ENCODE data around the gene OR52N1. TPM values are rescaled to one million over a fixed set of nuclear protein-coding genes. Genes with fewer than 3 reads are reported as not detected.
A peak's percentile ranks its signal among the peaks of the same experiment; 100 is the strongest.

The OR52N1 gene
- not detected in 2 replicates for total RNA-seq (2014; rRNA removed; shearing (Covaris generic); ENCODE audit: low replicate concordance)

DNA sequence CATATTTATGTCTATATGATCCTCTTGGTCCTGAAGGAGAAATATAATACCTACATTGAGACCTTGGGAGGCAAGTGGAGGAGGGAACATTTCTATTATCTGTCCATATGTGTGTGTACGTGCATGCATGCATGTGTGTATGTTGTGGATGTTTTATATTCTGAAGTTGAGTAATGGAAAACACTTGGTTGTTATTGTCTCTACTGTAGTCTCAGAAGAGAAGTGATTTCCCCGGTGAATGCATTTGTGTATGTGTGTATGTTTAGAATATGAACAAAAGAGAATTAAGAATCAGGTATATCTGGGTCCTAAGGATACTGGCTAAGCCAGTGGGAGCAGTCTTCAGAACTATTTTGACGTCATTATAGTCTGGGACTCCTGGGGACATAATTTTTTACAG, at the start of gene OR52N1:
TSS of gene OR52N1 (minus strand) at position 101 of the 400 bp plus-strand sequence. CDS start 2,449 bp downstream, outside the sequence.
- no peak within 1 kb of the TSS for H3K4me3 ChIP-seq
- no peaks in the 10 kb centered on the region for H3K9me3 ChIP-seq
- DNase-seq, result no peak
- no peaks in the 10 kb centered on the region for H3K36me3 ChIP-seq
- H3K27me3 ChIP-seq, result no peaks in the 10 kb centered on the region

- Histone ChIP-seq H3K36me3 (no peaks in the 10 kb centered on the region), H3K9me3 (0 out of 2 replicates have a peak, but pooled peaks cover 7% of the 10 kb centered on the region), H3K27me3 (no peaks in the 10 kb centered on the region), H3K4me3 (no peak overlapping the region)
- DNase-seq, result no peak
Observed at GRCh38 chr11:5837695-5838094, 46.6 kb upstream of the OR52N1 start.

DNA sequence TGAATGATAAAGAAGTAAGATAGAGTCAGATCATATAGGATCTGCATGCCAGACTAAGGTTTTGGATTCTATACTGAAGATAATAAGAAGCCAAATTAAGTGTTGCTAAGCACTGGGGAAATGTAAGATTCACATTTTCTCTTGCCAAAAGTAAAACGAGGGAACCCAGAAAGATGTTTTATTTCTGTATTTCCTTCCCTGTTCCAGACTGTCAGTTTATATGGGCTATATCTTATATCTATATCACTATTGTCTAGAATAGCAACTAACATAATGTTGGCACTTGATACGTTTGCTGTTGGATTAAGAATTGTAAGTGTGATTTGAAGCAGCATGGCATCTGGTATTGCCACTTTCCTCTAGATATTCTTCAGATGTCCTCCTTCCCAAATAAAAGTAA, 42.4 kb upstream of the OR52N1 start:
- Histone ChIP-seq H3K36me3 (no peaks in the 10 kb centered on the region), H3K4me3 (no peak overlapping the region), H3K9me3 (0 out of 2 replicates have a peak, but pooled peaks cover 7% of the 10 kb centered on the region), H3K27me3 (no peaks in the 10 kb centered on the region)
- DNase-seq, result no peak

- no peak overlapping the region for H3K4me3 ChIP-seq
- no peaks in the 10 kb centered on the region for H3K36me3 ChIP-seq
- no peaks in the 10 kb centered on the region for H3K27me3 ChIP-seq
- DNase-seq, result no peak
- H3K9me3 ChIP-seq, result no peaks in the 10 kb centered on the region
Observed at GRCh38 chr11:5831196-5831829, 40.2 kb upstream of the OR52N1 start.

DNA sequence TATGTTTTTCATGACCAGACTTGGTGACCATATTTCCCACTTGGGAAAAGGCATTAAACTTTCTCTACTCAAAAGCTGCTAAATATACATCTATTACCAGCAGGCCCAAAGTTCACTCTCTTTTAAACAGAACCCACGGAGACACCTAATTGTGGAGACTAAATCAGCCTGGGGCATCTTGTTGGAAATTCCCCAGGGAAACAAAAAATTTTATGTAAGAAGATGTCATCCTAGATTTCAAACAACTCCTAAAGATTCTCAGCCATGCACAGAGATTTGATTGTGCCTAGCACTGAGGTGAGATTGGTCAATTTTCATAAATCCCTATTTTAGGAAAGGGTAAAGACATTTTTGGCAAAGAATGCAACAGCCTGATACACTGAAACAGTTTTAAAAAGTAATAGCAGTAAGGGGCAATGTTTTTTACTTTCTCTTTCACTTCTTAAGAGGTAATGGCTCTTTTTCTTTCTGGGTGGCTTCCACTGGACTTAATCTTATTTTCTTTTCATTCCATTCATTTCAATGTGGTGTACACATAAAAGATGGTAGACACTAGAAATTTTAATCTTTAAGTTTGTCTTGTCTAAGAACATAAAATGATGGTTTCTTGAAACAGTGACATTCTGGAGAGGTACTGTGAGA, 27.3 kb upstream of the OR52N1 start:
- DNase-seq, result no peak
- H3K4me3 ChIP-seq, result no peak overlapping the region
- H3K9me3 ChIP-seq, result no peaks in the 10 kb centered on the region
- no peaks in the 10 kb centered on the region for H3K36me3 ChIP-seq
- H3K27me3 ChIP-seq, result no peaks in the 10 kb centered on the region

DNA sequence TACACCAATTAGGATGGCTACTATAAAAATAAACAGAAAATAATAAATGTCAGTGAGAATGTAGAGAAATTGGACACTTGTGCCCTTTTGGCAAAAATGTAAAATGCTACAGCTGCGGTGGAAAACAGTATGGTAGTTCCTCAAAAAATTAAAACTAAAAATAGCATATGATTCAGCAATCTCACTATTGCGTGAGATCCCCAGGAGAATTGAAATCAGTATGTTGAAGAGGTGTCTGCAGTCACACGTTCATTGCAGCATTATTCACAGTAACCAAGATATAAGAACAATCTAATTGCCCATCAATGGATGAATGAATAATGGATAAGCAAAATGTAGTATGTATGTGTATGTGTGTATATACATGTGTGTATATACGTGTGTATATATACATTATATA, 24.5 kb upstream of the OR52N1 start:
- Histone ChIP-seq H3K9me3 (no peaks in the 10 kb centered on the region), H3K27me3 (no peaks in the 10 kb centered on the region), H3K4me3 (no peak overlapping the region), H3K36me3 (no peaks in the 10 kb centered on the region)
- no peak for DNase-seq

DNA sequence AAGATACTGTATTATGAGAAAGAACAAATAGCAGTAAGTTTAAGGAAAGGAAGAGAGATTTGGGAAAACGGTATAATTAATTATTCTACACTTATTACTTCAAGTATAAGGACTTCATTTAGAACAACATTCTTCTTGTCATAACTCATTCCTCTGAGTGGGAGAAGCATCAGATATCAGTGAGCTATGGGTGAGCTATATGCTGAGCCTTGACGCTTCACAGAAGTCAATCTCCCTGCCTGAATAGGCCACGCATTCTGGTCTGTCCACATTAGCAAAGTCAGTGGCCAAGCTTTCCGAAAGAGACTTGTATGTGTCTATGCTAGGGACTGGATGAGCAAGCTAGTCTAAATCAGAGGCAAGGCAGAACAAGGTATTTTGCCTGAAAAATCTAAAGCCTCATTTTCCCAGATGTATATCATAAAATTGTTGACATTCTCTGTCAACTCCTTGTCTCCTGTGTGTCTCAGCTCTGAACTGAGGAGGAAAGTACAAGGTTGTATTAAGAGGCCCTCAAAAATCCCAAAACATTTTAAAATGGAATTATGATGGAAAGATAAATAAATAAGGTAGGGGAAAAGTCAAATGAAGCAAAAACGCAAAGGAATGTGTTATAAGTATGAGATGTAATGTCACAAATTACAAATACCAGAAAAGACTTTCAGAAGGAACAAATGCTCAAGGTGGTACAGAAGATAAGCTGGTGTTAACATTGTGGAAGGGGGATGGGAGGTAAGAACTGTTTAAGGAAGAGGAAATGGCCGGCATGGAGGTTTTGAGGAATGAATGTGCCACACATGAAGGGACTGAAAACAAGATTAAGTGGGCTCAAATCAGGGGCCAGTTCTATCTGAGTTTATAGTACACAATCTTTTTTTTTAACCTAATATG, 19.1 kb upstream of the OR52N1 start:
- no peaks in the 10 kb centered on the region for H3K27me3 ChIP-seq
- no peaks in the 10 kb centered on the region for H3K9me3 ChIP-seq
- DNase-seq, result no peak
- no peak overlapping the region for H3K4me3 ChIP-seq
- H3K36me3 ChIP-seq, result no peaks in the 10 kb centered on the region

GRCh38 chr11:5809122-5809519, 18.1 kb upstream of the OR52N1 start:
- no peak for DNase-seq

GRCh38 chr11:5808500-5809121, 17.5 kb upstream of the OR52N1 start, which contains the start of gene OR52N2:
TSS of gene OR52N2 (plus strand) at chr11:5808924. CDS start at chr11:5820336, 11,412 bp downstream.
- peak; percentile 53 for DNase-seq
- H3K36me3 ChIP-seq, result no peaks in the 10 kb centered on the region
- no peaks in the 10 kb centered on the region for H3K27me3 ChIP-seq
- no peaks in the 10 kb centered on the region for H3K9me3 ChIP-seq
- H3K4me3 ChIP-seq, result peak within 1 kb of the TSS; percentile 52

More at GRCh38 chr11:5809122-5809519, 18.1 kb upstream of the OR52N1 start:
- Histone ChIP-seq H3K36me3 (no peaks in the 10 kb centered on the region), H3K9me3 (no peaks in the 10 kb centered on the region), H3K4me3 (peak overlapping the region; percentile 52), H3K27me3 (no peaks in the 10 kb centered on the region)

DNA sequence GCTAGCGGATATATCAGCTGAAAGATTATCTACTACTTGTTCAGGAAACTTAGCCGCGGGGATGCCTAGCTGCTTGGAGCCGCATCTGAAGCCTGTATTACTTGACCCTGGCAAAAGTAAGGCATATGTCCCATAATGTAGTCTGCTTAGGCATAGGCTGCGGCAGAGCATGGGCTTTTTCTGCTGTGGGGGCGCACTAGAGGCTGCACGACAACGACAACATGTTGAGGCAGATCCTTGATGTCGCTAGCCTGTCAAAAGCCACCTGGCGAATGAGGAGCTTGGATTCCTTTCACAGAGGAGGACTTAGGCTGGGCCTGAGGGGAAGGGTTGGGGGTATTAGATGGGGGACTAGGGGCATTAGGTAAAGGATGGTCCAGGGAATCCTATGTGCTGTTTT, 16.5 kb upstream of the OR52N1 start:
- Histone ChIP-seq H3K36me3 (no peaks in the 10 kb centered on the region), H3K4me3 (no peak overlapping the region), H3K9me3 (no peaks in the 10 kb centered on the region), H3K27me3 (no peaks in the 10 kb centered on the region)
- no peak for DNase-seq

- H3K36me3 ChIP-seq, result no peaks in the 10 kb centered on the region
- H3K9me3 ChIP-seq, result no peaks in the 10 kb centered on the region
- no peak for DNase-seq
- H3K4me3 ChIP-seq, result no peak overlapping the region
- H3K27me3 ChIP-seq, result no peaks in the 10 kb centered on the region
Observed at GRCh38 chr11:5803982-5804381, 12.9 kb upstream of the OR52N1 start.

DNA sequence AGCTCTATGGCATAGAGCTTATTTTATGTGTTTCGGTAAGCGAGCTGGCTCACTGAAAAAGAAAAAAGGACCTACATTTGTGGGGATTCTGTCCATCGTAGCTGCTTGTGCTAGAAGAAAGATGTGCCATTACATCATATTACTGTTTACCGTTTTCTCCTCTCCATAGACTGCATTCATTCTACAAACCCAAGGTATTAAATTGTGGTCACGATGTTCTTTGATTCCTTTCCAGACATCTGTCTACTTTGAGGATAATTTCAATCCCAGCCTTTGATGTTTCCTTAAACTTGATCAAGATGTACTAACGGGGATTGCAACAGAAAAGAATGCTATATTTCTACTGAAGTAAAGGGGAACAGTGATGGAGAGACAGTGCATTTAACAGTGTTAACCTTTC, 5.5 kb upstream of the OR52N1 start:
- no peaks in the 10 kb centered on the region for H3K36me3 ChIP-seq
- H3K9me3 ChIP-seq, result no peaks in the 10 kb centered on the region
- no peaks in the 10 kb centered on the region for H3K27me3 ChIP-seq
- H3K4me3 ChIP-seq, result no peak overlapping the region
- DNase-seq, result no peak

DNA sequence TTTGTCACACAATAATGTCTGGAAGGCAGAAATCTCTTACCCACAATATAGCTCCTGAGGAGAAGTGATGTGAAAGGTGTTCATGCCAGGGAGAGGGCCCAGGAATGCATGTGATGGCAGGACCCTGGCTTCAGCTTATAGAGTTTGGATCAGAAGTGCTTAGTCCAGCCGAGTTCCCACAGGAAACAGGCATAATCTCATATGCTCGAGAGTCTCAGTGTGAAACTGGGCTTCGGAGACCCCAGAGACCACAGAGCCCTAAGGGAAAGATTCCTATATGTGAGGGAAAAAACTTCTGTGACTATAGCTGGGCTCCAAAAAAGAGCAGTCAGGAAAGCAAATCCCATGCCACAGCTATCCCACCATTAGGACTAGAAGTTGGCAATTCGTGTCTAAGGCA, 7.8 kb downstream of the OR52N1 start, which contains the start of gene OR52N5:
TSS of gene OR52N5 (minus strand) at position 101 of the 400 bp plus-strand sequence. CDS start 4,721 bp downstream, outside the sequence.
- DNase-seq, result no peak
- no peaks in the 10 kb centered on the region for H3K9me3 ChIP-seq

DNA sequence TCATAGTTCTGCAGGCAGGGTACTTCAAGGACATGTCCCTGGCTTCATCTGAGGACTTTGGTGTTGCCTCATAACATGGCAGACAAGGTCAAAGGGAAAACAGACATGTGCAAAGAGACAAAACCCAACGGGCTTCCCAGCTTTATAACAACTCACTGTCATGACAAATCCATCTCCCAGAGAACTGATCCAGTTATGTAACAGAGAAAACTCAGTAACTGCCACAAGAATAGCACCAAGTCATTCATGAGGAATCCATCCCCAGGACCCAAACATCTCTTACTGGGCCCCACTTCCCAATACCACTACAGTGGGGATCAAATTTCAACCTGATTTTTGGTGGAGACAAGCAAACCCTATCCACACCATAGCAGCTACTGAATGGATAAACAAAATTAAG, 24.0 kb downstream of the OR52N1 start:
- Histone ChIP-seq H3K36me3 (no peaks in the 10 kb centered on the region), H3K4me3 (no peak overlapping the region), H3K9me3 (no peaks in the 10 kb centered on the region), H3K27me3 (no peaks in the 10 kb centered on the region)
- no peak for DNase-seq

More for the DNA sequence above, 7.8 kb downstream of the OR52N1 start, which contains the start of gene OR52N5:
- Histone ChIP-seq H3K36me3 (no peaks in the 10 kb centered on the region), H3K27me3 (no peaks in the 10 kb centered on the region), H3K4me3 (no peak within 1 kb of the TSS)

- no peak within 1 kb of the TSS for H3K4me3 ChIP-seq
- DNase-seq, result no peak
- no peaks in the 10 kb centered on the region for H3K9me3 ChIP-seq
- no peaks in the 10 kb centered on the region for H3K27me3 ChIP-seq
- no peaks in the 10 kb centered on the region for H3K36me3 ChIP-seq
Observed at GRCh38 chr11:5753943-5754342, 37.1 kb downstream of the OR52N1 start, which contains the start of gene OR52N4. TSS of gene OR52N4 (plus strand) at chr11:5754243. CDS start at chr11:5754741, 498 bp downstream.

DNA sequence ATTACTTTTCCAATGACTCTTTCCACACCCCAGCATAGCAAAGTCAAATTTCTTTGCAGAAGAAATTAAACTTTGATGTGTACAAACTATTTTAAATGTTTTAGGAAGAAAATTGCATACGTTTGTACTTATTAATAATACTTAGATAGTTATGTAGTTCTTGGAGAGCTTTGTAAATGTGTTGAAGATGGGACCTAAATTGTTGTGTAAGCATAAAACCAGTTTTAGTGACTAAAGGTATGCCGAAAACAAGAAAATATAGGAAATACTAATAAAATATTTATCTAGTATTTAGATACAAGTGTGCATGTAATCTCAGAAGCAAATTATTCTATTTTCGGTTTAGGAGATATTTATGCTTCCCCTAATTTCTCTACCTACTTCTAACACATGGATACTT, 41.2 kb downstream of the OR52N1 start:
- Histone ChIP-seq H3K4me3 (no peak overlapping the region), H3K9me3 (no peaks in the 10 kb centered on the region), H3K27me3 (0 out of 2 replicates have a peak, but pooled peaks cover 2% of the 10 kb centered on the region), H3K36me3 (no peaks in the 10 kb centered on the region)
- DNase-seq, result no peak
